Hematopoietic multipotent progenitor cell treated with erythropoietin and hydrocortisone succinate and interleukin-3 and kit ligand, for 6 days (in vitro differentiated cells): ENCODE measurements around the gene CCBE1.

Source experiments
- DNase-seq: peaks from one replicate; pipeline ENCODE4 v3.0.0-alpha.2; 2015

CCBE1 gene

GRCh38 chr18:59481436-59481835, 215.8 kb downstream of the CCBE1 start:
- DNase-seq, result no peak

GRCh38 chr18:59479776-59480175, 217.4 kb downstream of the CCBE1 start:
- DNase-seq, result no peak

GRCh38 chr18:59478591-59478990, 218.6 kb downstream of the CCBE1 start:
- DNase-seq, result no peak

GRCh38 chr18:59477849-59478248, 219.4 kb downstream of the CCBE1 start:
- no peak for DNase-seq

- DNase-seq, result no peak
These were observed 226.6 kb downstream of the CCBE1 start for GRCh38 chr18:59470561-59471121.

- no peak for DNase-seq
These were observed 227.6 kb downstream of the CCBE1 start for GRCh38 chr18:59469463-59470180.

GRCh38 chr18:59468821-59469220, 228.4 kb downstream of the CCBE1 start:
- no peak for DNase-seq

GRCh38 chr18:59467497-59467896, 229.7 kb downstream of the CCBE1 start:
- DNase-seq, result no peak

- DNase-seq, result no peak
These were observed 230.2 kb downstream of the CCBE1 start for GRCh38 chr18:59466980-59467379.

GRCh38 chr18:59464486-59464885, 232.7 kb downstream of the CCBE1 start:
- no peak for DNase-seq

GRCh38 chr18:59461171-59461570, 236.1 kb downstream of the CCBE1 start:
- no peak for DNase-seq

GRCh38 chr18:59460072-59460420, 237.2 kb downstream of the CCBE1 start:
- DNase-seq, result no peak

- peak; percentile 55 for DNase-seq
These were observed 237.7 kb downstream of the CCBE1 start for GRCh38 chr18:59459369-59460071.

- DNase-seq, result no peak
These were observed 238.6 kb downstream of the CCBE1 start for GRCh38 chr18:59458575-59458974.

GRCh38 chr18:59456657-59457056, 240.6 kb downstream of the CCBE1 start:
- DNase-seq, result no peak

- DNase-seq, result peak; percentile 19
These were observed 241.4 kb downstream of the CCBE1 start for GRCh38 chr18:59455728-59456276.

- no peak for DNase-seq
These were observed 242.1 kb downstream of the CCBE1 start for GRCh38 chr18:59454909-59455727.

GRCh38 chr18:59453468-59453961, 243.7 kb downstream of the CCBE1 start:
- no peak for DNase-seq

- DNase-seq, result no peak
These were observed 245.3 kb downstream of the CCBE1 start for GRCh38 chr18:59451963-59452362.

- DNase-seq, result no peak
These were observed 246.2 kb downstream of the CCBE1 start for GRCh38 chr18:59451073-59451472.

- no peak for DNase-seq
These were observed 248.7 kb downstream of the CCBE1 start for GRCh38 chr18:59448546-59448945.

- peak; percentile 6 for DNase-seq
These were observed 251.2 kb downstream of the CCBE1 start for GRCh38 chr18:59446012-59446411.
